ENCODE results near the gene SART3. TPM values are rescaled to one million over a fixed set of nuclear protein-coding genes. Genes with fewer than 3 reads are reported as not detected.

SART3 gene
- total and polyA plus RNA-seq, 2 of the 13 experiments (the other 11 are each of a cell fraction or from before 2014, with no cell fraction given) = 16.1 to 69.9 TPM

DNA sequence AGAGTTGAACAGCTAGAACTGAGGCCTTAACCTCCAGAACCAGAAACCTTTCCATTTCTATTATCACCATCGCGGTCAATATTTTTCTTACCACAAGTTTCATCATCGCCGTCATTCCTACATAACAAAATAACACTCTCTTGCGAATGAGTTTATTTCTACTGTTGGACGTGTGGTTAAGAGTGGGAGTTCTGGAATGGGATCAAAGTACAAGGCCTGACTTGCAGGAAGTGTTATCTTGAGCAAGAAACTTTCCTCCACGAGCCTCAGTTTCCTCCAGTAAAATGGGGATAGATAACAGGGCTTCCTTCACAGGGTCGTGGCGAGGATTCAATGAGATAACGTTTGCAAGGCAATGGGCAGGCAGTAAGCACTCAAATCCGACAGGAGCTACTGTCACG is 652 bp downstream of the SART3 start (continued):
- TF ChIP-seq, protein P1, sequence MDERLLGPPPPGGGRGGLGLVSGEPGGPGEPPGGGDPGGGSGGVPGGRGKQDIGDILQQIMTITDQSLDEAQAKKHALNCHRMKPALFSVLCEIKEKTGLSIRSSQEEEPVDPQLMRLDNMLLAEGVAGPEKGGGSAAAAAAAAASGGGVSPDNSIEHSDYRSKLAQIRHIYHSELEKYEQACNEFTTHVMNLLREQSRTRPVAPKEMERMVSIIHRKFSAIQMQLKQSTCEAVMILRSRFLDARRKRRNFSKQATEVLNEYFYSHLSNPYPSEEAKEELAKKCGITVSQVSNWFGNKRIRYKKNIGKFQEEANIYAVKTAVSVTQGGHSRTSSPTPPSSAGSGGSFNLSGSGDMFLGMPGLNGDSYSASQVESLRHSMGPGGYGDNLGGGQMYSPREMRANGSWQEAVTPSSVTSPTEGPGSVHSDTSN (CRISPR knock-in tag; IDR thresholded peaks at IDR 0.05) = no peak
- TF ChIP-seq, protein P2, sequence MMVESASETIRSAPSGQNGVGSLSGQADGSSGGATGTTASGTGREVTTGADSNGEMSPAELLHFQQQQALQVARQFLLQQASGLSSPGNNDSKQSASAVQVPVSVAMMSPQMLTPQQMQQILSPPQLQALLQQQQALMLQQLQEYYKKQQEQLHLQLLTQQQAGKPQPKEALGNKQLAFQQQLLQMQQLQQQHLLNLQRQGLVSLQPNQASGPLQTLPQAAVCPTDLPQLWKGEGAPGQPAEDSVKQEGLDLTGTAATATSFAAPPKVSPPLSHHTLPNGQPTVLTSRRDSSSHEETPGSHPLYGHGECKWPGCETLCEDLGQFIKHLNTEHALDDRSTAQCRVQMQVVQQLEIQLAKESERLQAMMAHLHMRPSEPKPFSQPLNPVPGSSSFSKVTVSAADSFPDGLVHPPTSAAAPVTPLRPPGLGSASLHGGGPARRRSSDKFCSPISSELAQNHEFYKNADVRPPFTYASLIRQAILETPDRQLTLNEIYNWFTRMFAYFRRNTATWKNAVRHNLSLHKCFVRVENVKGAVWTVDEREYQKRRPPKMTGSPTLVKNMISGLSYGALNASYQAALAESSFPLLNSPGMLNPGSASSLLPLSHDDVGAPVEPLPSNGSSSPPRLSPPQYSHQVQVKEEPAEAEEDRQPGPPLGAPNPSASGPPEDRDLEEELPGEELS (CRISPR knock-in tag; IDR thresholded peaks at IDR 0.05) = no peak
- TF ChIP-seq KAT7 (CRISPR knock-in tag; IDR thresholded peaks at IDR 0.05; ENCODE audit: borderline replicate concordance) (peak; percentile 81; the same call in 1 of the 2 replicates), HNF4A (CRISPR knock-in tag; IDR thresholded peaks at IDR 0.05) (peak; percentile 55), FLYWCH1 (CRISPR knock-in tag; IDR thresholded peaks at IDR 0.05) (no peak), BORCS8-MEF2B (CRISPR knock-in tag; IDR thresholded peaks at IDR 0.05) (no peak), GATAD2A (CRISPR knock-in tag; IDR thresholded peaks at IDR 0.05) (0 out of 2 replicates have a peak, but pooled peaks have one; percentile 15), ZNF557 (CRISPR knock-in tag; IDR thresholded peaks at IDR 0.05) (no peak), ZNF207 (IDR thresholded peaks at IDR 0.05; ENCODE audit: borderline replicate concordance) (no peak), ZBTB21 (CRISPR knock-in tag; IDR thresholded peaks at IDR 0.05) (peak; percentile 34; the same call in 1 of the 2 replicates), ZNF34 (CRISPR knock-in tag; IDR thresholded peaks at IDR 0.05; ENCODE audit: borderline replicate concordance) (no peak), FOXA1 (IDR thresholded peaks at IDR 0.05) (no peak), FOXA1 (CRISPR knock-in tag; IDR thresholded peaks at IDR 0.05) (no peak), ZFYVE20 (CRISPR knock-in tag; IDR thresholded peaks at IDR 0.05; ENCODE audit: borderline replicate concordance, low read depth) (no peak), ZNF629 (CRISPR knock-in tag; conservative IDR thresholded peaks at IDR 0.05) (peak; percentile 48), GATAD1 (CRISPR knock-in tag; IDR thresholded peaks at IDR 0.05) (no peak), NFIB (CRISPR knock-in tag; IDR thresholded peaks at IDR 0.05; ENCODE audit: borderline replicate concordance) (no peak), BRD4 (CRISPR knock-in tag; IDR thresholded peaks at IDR 0.05) (no peak), TAF1 (CRISPR knock-in tag; IDR thresholded peaks at IDR 0.05) (no peak), ZNF878 (CRISPR knock-in tag; IDR thresholded peaks at IDR 0.05) (no peak), DNMT3B (CRISPR knock-in tag; conservative IDR thresholded peaks at IDR 0.05) (no peak), HOXA9 (CRISPR knock-in tag; IDR thresholded peaks at IDR 0.05; ENCODE audit: borderline replicate concordance) (no peak)
- TF ChIP-seq, protein P3, sequence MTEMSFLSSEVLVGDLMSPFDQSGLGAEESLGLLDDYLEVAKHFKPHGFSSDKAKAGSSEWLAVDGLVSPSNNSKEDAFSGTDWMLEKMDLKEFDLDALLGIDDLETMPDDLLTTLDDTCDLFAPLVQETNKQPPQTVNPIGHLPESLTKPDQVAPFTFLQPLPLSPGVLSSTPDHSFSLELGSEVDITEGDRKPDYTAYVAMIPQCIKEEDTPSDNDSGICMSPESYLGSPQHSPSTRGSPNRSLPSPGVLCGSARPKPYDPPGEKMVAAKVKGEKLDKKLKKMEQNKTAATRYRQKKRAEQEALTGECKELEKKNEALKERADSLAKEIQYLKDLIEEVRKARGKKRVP (CRISPR knock-in tag; IDR thresholded peaks at IDR 0.05) = peak in 1 of 2 experiments; percentile 66; a peak in 2 of 4 replicates
- TF ChIP-seq, protein P4, sequence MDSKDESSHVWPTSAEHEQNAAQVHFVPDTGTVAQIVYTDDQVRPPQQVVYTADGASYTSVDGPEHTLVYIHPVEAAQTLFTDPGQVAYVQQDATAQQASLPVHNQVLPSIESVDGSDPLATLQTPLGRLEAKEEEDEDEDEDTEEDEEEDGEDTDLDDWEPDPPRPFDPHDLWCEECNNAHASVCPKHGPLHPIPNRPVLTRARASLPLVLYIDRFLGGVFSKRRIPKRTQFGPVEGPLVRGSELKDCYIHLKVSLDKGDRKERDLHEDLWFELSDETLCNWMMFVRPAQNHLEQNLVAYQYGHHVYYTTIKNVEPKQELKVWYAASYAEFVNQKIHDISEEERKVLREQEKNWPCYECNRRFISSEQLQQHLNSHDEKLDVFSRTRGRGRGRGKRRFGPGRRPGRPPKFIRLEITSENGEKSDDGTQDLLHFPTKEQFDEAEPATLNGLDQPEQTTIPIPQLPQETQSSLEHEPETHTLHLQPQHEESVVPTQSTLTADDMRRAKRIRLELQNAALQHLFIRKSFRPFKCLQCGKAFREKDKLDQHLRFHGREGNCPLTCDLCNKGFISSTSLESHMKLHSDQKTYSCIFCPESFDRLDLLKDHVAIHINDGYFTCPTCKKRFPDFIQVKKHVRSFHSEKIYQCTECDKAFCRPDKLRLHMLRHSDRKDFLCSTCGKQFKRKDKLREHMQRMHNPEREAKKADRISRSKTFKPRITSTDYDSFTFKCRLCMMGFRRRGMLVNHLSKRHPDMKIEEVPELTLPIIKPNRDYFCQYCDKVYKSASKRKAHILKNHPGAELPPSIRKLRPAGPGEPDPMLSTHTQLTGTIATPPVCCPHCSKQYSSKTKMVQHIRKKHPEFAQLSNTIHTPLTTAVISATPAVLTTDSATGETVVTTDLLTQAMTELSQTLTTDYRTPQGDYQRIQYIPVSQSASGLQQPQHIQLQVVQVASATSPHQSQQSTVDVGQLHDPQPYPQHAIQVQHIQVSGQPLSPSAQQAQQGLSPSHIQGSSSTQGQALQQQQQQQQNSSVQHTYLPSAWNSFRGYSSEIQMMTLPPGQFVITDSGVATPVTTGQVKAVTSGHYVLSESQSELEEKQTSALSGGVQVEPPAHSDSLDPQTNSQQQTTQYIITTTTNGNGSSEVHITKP (CRISPR knock-in tag; IDR thresholded peaks at IDR 0.05; ENCODE audit: low read depth) = no peak

All from HepG2 (cell line).